ENCODE measurements around the gene OTOG.

DNA sequence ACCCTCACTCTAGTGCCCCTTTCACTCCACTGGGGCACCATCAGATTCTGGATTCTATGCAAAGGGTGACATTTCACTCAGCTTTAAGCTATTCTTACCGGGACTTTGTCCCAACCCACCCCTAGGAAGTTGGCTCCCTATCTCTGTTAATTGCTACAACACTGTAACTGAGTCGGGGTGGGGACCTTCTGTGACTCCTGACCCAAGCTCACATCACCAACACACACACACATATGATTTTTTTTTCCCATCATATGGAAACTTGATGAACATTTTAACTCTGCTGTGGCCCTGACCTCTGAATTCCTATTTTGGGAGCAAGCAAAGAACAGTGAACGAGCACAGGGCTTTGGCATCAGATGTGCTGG, 19.4 kb upstream of the OTOG start:
- TF ChIP-seq, protein P1, sequence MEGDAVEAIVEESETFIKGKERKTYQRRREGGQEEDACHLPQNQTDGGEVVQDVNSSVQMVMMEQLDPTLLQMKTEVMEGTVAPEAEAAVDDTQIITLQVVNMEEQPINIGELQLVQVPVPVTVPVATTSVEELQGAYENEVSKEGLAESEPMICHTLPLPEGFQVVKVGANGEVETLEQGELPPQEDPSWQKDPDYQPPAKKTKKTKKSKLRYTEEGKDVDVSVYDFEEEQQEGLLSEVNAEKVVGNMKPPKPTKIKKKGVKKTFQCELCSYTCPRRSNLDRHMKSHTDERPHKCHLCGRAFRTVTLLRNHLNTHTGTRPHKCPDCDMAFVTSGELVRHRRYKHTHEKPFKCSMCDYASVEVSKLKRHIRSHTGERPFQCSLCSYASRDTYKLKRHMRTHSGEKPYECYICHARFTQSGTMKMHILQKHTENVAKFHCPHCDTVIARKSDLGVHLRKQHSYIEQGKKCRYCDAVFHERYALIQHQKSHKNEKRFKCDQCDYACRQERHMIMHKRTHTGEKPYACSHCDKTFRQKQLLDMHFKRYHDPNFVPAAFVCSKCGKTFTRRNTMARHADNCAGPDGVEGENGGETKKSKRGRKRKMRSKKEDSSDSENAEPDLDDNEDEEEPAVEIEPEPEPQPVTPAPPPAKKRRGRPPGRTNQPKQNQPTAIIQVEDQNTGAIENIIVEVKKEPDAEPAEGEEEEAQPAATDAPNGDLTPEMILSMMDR (conservative IDR thresholded peaks at IDR 0.05), result no peak
- TF ChIP-seq EZH2 (IDR thresholded peaks at IDR 0.05; ENCODE audit: low read depth), result no peak
